HepG2 (cell line): Measurements from ENCODE around the gene LRRFIP2. TPM values are rescaled to one million over a fixed set of nuclear protein-coding genes. Genes with fewer than 3 reads are reported as not detected.
A peak's percentile ranks its signal among the peaks of the same experiment; 100 is the strongest.

Experiments
- ATAC-seq: fragments of 200-7000 bp; cut with Tn5 transposase; 3 replicates; pipeline ENCODE4 v1.9.1; 2020; ENCODE audit warnings: mild to moderate bottlenecking, moderate library complexity
- BruUV-seq: library from RNA; stranded (reverse); fragments of 400-500 nt; replicated peaks from 2 replicates; lab custom pipeline; 2021; lab: Mats Ljungman, UMichigan
- CTCF ChIA-PET: fragments of 300-600 bp; formaldehyde crosslinking; extraction: SDS; loops from one replicate; lab custom pipeline; 2021; ENCODE audit warnings: low total read pairs, inconsistent platforms, low intra/inter-chr PET ratio; lab: Yijun Ruan, JAX
- POLR2A ChIA-PET: fragments of 350-600 bp; sonication (Branson Sonifier 250); formaldehyde crosslinking; loops from one replicate; lab custom pipeline; 2020; ENCODE audit warnings: antibody characterized with exemption, inconsistent platforms; lab: Yijun Ruan, JAX
- DNase-seq: peaks from one replicate; pipeline ENCODE4 v3.0.0-alpha.2; 2015; ENCODE audit warnings: low spot score
- FAIRE-seq: peaks from 3 replicates; lab custom pipeline; 2011; peaks lifted over from hg19 to GRCh38; lab: Jason Lieb, UNC
- H2AFZ ChIP-seq: one replicate; pipeline ENCODE4 v1.6.1; 2011; ENCODE audit warnings: low read length, inconsistent platforms
- H3K27ac ChIP-seq: fragments of 300-600 bp; 3 replicates; pipeline ENCODE4 v1.8.0; 2011; ENCODE audit warnings: mixed run types, mild to moderate bottlenecking, mixed read lengths, low read length, inconsistent platforms; ENCODE audit not compliant: insufficient read depth; ENCODE audit errors: extremely low read length
- H3K27me3 ChIP-seq, 2 experiments: fragments of 200-600 bp in 1 of 2; 2 replicates in 1 of 2; 3 replicates in 1 of 2; pipeline versions ENCODE4 v1.6.0 to v1.8.0; 2011; ENCODE audit warnings: low read length in 2 of 2, mild to moderate bottlenecking in 2 of 2, moderate library complexity in 2 of 2, inconsistent platforms in 1 of 2; ENCODE audit not compliant: insufficient read depth in 2 of 2, control insufficient read depth in 1 of 2
- H3K36me3 ChIP-seq, 2 experiments: fragments of 200-600 bp in 1 of 2; replicated peaks in 1 of 2; 2 replicates in 1 of 2; 3 replicates in 1 of 2; pipeline versions ENCODE4 v1.5.1 to v1.8.0; 2011; ENCODE audit warnings: low read length in 2 of 2, inconsistent platforms in 1 of 2; ENCODE audit not compliant: insufficient read depth in 2 of 2, control insufficient read depth in 1 of 2
- H3K4me1 ChIP-seq: 2 replicates; pipeline ENCODE4 v1.5.1; 2012; ENCODE audit warnings: low read length, inconsistent platforms; ENCODE audit not compliant: insufficient read depth
- H3K4me2 ChIP-seq: 2 replicates; pipeline ENCODE4 v1.6.0; 2011; ENCODE audit warnings: low read depth, low read length, inconsistent platforms
- H3K4me3 ChIP-seq, 3 experiments: fragments of 200-600 bp in 1 of 3; sonication (generic), shearing (Covaris generic) in 1 of 3; replicated peaks in 1 of 3; 2 replicates each; pipeline ENCODE4 v1.5.1; 2011 to 2016; ENCODE audit warnings: low read length in 3 of 3, inconsistent platforms in 2 of 3, low read depth in 2 of 3, mild to moderate bottlenecking in 2 of 3, control low read depth in 1 of 3, mixed read lengths in 1 of 3; ENCODE audit not compliant: insufficient read depth in 1 of 3
- H3K79me2 ChIP-seq: one replicate; pipeline ENCODE4 v1.6.1; 2011; ENCODE audit warnings: low read length, inconsistent platforms; ENCODE audit not compliant: insufficient read depth
- H3K9ac ChIP-seq: 2 replicates; pipeline ENCODE4 v1.6.0; 2011; ENCODE audit warnings: mild to moderate bottlenecking, low read depth, low read length, inconsistent platforms; ENCODE audit not compliant: insufficient read depth
- H3K9me3 ChIP-seq: 2 replicates; pipeline ENCODE4 v1.5.1; 2012; ENCODE audit warnings: mild to moderate bottlenecking, low read length
- H4K20me1 ChIP-seq: 2 replicates; pipeline ENCODE4 v1.6.0; 2011; ENCODE audit warnings: inconsistent platforms, mild to moderate bottlenecking, low read length, moderate library complexity; ENCODE audit not compliant: insufficient read depth
- ATF1 ChIP-seq: IDR thresholded peaks from 2 replicates; pipeline ENCODE4 v1.6.1; 2016; ENCODE audit warnings: mild to moderate bottlenecking, control low read depth
- ATF5 ChIP-seq: sonication (generic); formaldehyde crosslinking; IDR thresholded peaks from 2 replicates; pipeline ENCODE4 v1.4.0; 2020; ENCODE audit warnings: mild to moderate bottlenecking, low read depth, missing genetic modification reagents
- GFI1 ChIP-seq: sonication (generic); formaldehyde crosslinking; IDR thresholded peaks from 2 replicates; pipeline ENCODE4 v1.5.0; 2020; ENCODE audit warnings: missing genetic modification reagents, mild to moderate bottlenecking, borderline replicate concordance
- HOMEZ ChIP-seq: IDR thresholded peaks from 2 replicates; pipeline ENCODE4 v1.6.1; 2016; ENCODE audit warnings: low read depth
- LRRFIP1 ChIP-seq: sonication (generic); formaldehyde crosslinking; conservative IDR thresholded peaks from 2 replicates; pipeline ENCODE4 v1.4.0; 2020; ENCODE audit warnings: missing genetic modification reagents
- NFIB ChIP-seq: sonication (generic); formaldehyde crosslinking; IDR thresholded peaks from 2 replicates; pipeline ENCODE4 v1.9.0; 2021; ENCODE audit warnings: missing genetic modification reagents, mild to moderate bottlenecking, borderline replicate concordance
- PCBP2 ChIP-seq: fragments of 200-400 bp; formaldehyde crosslinking; optimal IDR thresholded peaks from 2 replicates; pipeline ENCODE3; 2018; ENCODE audit warnings: low read length, low read depth; ENCODE audit not compliant: poor library complexity, severe bottlenecking
- POLR2A ChIP-seq, 2 experiments: IDR thresholded peaks; 2 replicates each; pipeline ENCODE4 v1.6.1; 2011; ENCODE audit warnings: low read depth in 2 of 2, low read length in 2 of 2, mild to moderate bottlenecking in 1 of 2, moderate library complexity in 1 of 2; ENCODE audit not compliant: insufficient read depth in 1 of 2
- TAF1 ChIP-seq: sonication (generic); formaldehyde crosslinking; IDR thresholded peaks from 2 replicates; pipeline ENCODE4 v1.4.0; 2020; ENCODE audit warnings: missing genetic modification reagents
- TCF7 ChIP-seq: sonication (generic); IDR thresholded peaks from 2 replicates; pipeline ENCODE4 v1.6.1; 2016; ENCODE audit warnings: antibody characterized with exemption, low read depth
- ZNF234 ChIP-seq: sonication (generic); formaldehyde crosslinking; conservative IDR thresholded peaks from 2 replicates; pipeline ENCODE4 v1.5.1; 2020; ENCODE audit warnings: mild to moderate bottlenecking, missing genetic modification reagents
- ZNF33A ChIP-seq: sonication (generic); formaldehyde crosslinking; IDR thresholded peaks from 2 replicates; pipeline ENCODE4 v1.5.1; 2020; ENCODE audit warnings: missing genetic modification reagents, mild to moderate bottlenecking, moderate library complexity, borderline replicate concordance
- ZNF577 ChIP-seq: sonication (generic); formaldehyde crosslinking; IDR thresholded peaks from 2 replicates; pipeline ENCODE4 v1.4.0; 2020; ENCODE audit warnings: mild to moderate bottlenecking, low read depth, missing genetic modification reagents, borderline replicate concordance
- WGBS: methylation state at CpG from one replicate; pipeline ENCODE4 v1.1.6; 2017; ENCODE audit warnings: low lambda C conversion rate; 5-methylcytosine and 5-hydroxymethylcytosine counted together
- in situ Hi-C: cut with HindIII; loops from 2 replicates; pipeline ENCODE4 v1.10.0; 2017; ENCODE audit warnings: low pct_unique_long_range_greater_than_20kb; ENCODE audit not compliant: extremely low pct_ligation_motif_present
- intact Hi-C: fragments of 100-400 bp; cut with micrococcal nuclease; formaldehyde crosslinking; loops from one replicate; pipeline ENCODE4 v1.10.0; 2022; ENCODE audit not compliant: unreplicated experiment
- polyA plus RNA-seq, 8 experiments: library from polyadenylated mRNA; depleted of rRNA in 3 of 8; stranded (reverse) in 7 of 8; unstranded in 1 of 8; fragments of >200 nt; fragmentation: Illumina TruSeq in 4 of 8; extraction: Trizol in 4 of 8; gene quantifications; 2 replicates each; pipeline versions ENCODE4 v1.2.1 to v1.2.3, GENCODE V29; 2011 to 2016; ENCODE audit warnings: low read depth in 4 of 8, missing spikeins in 1 of 8, mixed read lengths in 1 of 8; ENCODE audit not compliant: insufficient read depth in 1 of 8
- total RNA-seq, 5 experiments: library from RNA; depleted of rRNA; stranded (reverse); fragments of >200 nt; fragmentation: Illumina TruSeq; extraction: Trizol; gene quantifications; 2 replicates each; pipeline ENCODE4 v1.2.3, GENCODE V29; 2016; ENCODE audit warnings: low read depth in 1 of 5
- TF ChIP-seq, protein P1 (sequence below): sonication (generic); formaldehyde crosslinking; IDR thresholded peaks from 2 replicates; pipeline ENCODE4 v1.5.1; 2020; ENCODE audit warnings: mild to moderate bottlenecking, moderate library complexity, missing genetic modification reagents
- TF ChIP-seq, protein P2 (sequence below): IDR thresholded peaks from 2 replicates; pipeline ENCODE4 v1.4.0; 2020; ENCODE audit warnings: mild to moderate bottlenecking, missing genetic modification reagents

Gene LRRFIP2
- total and polyA plus RNA-seq, 2 of the 13 experiments (the other 11 are each of a cell fraction or from before 2014, with no cell fraction given): 13.5 to 32.2 TPM

GRCh38 chr3:37143821-37144220 is 30.6 kb downstream of the LRRFIP2 start:
- in situ Hi-C loops (no loop called here), intact Hi-C loops (no loop called here)
- BruUV-seq: no TSS peak
- peaks cover 54% of the 10 kb centered on the region for H3K4me1 ChIP-seq
- no peaks in the 10 kb centered on the region for H3K27me3 ChIP-seq
- H3K4me2 ChIP-seq: no peak overlapping the region
- FAIRE-seq (no peak), DNase-seq (no peak), ATAC-seq (no peak)
- H3K27ac ChIP-seq: peak overlapping the region; percentile 72
- POLR2A ChIA-PET: no interaction called here
- H3K9me3 ChIP-seq: no peaks in the 10 kb centered on the region
- H3K79me2 ChIP-seq: no peaks in the 10 kb centered on the region
- CTCF ChIA-PET: no interaction called here
- no peaks in the 10 kb centered on the region for H4K20me1 ChIP-seq
- 96% methylated on average over 6 of the region's 9 CpGs for WGBS
- no peak overlapping the region for H2AFZ ChIP-seq
- peaks cover 3 to 14% of the 10 kb centered on the region in 2 experiments; a peak in 4 of 5 replicates for H3K36me3 ChIP-seq
- H3K4me3 ChIP-seq: no peak overlapping the region
- H3K9ac ChIP-seq: no peak overlapping the region
- no peak for TF ChIP-seq ATF5 (CRISPR knock-in tag)
- no peak for TF ChIP-seq ZNF234 (CRISPR knock-in tag)
- TF ChIP-seq, protein P1, sequence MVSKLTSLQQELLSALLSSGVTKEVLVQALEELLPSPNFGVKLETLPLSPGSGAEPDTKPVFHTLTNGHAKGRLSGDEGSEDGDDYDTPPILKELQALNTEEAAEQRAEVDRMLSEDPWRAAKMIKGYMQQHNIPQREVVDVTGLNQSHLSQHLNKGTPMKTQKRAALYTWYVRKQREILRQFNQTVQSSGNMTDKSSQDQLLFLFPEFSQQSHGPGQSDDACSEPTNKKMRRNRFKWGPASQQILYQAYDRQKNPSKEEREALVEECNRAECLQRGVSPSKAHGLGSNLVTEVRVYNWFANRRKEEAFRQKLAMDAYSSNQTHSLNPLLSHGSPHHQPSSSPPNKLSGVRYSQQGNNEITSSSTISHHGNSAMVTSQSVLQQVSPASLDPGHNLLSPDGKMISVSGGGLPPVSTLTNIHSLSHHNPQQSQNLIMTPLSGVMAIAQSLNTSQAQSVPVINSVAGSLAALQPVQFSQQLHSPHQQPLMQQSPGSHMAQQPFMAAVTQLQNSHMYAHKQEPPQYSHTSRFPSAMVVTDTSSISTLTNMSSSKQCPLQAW (CRISPR knock-in tag): no peak
- TF ChIP-seq TAF1 (CRISPR knock-in tag): no peak
- TF ChIP-seq ZNF577 (CRISPR knock-in tag): no peak
- no peak for TF ChIP-seq HOMEZ (CRISPR knock-in tag)
- TF ChIP-seq ZNF33A (CRISPR knock-in tag): no peak
- no peak for TF ChIP-seq ATF1
- no peak for TF ChIP-seq GFI1
- no peak for TF ChIP-seq TCF7
- TF ChIP-seq, protein P2, sequence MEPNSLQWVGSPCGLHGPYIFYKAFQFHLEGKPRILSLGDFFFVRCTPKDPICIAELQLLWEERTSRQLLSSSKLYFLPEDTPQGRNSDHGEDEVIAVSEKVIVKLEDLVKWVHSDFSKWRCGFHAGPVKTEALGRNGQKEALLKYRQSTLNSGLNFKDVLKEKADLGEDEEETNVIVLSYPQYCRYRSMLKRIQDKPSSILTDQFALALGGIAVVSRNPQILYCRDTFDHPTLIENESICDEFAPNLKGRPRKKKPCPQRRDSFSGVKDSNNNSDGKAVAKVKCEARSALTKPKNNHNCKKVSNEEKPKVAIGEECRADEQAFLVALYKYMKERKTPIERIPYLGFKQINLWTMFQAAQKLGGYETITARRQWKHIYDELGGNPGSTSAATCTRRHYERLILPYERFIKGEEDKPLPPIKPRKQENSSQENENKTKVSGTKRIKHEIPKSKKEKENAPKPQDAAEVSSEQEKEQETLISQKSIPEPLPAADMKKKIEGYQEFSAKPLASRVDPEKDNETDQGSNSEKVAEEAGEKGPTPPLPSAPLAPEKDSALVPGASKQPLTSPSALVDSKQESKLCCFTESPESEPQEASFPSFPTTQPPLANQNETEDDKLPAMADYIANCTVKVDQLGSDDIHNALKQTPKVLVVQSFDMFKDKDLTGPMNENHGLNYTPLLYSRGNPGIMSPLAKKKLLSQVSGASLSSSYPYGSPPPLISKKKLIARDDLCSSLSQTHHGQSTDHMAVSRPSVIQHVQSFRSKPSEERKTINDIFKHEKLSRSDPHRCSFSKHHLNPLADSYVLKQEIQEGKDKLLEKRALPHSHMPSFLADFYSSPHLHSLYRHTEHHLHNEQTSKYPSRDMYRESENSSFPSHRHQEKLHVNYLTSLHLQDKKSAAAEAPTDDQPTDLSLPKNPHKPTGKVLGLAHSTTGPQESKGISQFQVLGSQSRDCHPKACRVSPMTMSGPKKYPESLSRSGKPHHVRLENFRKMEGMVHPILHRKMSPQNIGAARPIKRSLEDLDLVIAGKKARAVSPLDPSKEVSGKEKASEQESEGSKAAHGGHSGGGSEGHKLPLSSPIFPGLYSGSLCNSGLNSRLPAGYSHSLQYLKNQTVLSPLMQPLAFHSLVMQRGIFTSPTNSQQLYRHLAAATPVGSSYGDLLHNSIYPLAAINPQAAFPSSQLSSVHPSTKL: no peak
- no peak for TF ChIP-seq POLR2A (IDR thresholded peaks at IDR 0.05; ENCODE audit: insufficient read depth in 1 of 2, low read depth in 2 of 2, low read length in 2 of 2)
- no peak for TF ChIP-seq LRRFIP1
- no peak for TF ChIP-seq PCBP2
- no peak for TF ChIP-seq NFIB (CRISPR knock-in tag)
